Stimulated activated CD8-positive, alpha-beta memory T cell treated with anti-CD3 and anti-CD28 coated beads, Interleukin-7, amount 100 ng/mL, for 48 hours (primary cell): ENCODE results near the gene CES2.
A peak's percentile ranks its signal among the peaks of the same experiment; 100 is the strongest.
"Not testable (repeated sequence)": the region's sequence is repeated elsewhere in the genome, so short reads cannot be mapped to it uniquely, and the experiment has no call there.

Source experiments
- DNase-seq, 2 donors: peaks; one replicate each; pipeline ENCODE4 v3.0.0-alpha.2; 2020; ENCODE audit warnings: low read depth in 1 of 2; ENCODE audit errors: extremely low read depth in 1 of 2

CES2 gene

DNA sequence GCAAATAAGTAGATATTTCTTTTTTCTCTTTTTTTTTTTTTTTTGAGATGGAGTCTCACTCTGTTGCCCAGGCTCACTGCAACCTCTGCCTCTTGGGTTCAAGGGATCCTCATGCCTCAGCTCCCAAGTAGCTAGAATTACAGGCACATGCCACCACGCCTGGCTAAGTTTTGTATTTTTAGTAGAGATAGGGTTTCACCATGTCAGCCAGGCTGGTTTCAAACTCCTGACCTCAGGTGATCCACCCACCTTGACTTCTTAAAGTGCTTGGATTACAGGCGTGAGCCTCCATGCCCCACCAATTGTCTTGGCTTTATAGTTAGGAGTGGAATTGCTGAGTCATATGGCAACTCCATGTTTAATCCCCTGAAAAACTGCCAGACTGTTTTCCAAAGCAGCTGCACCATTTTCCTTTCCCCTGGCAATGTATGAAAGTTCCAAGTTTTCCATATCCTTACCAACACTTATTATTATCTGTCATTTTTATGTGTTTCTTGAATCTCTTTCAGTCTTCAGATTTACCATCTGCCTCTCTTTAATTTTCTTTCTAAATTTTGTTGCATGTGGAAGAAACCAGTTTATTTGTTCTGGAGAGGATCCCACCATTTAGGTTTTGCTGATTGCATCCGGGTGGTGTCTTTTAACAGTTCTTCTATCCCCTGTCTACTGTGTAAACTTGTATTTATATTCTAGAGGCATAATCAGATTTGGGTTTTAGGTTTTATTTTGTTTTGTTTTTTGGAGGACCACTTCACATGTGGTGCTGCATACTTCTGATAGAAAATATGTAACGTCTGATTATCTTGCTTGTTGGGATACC, 15.9 kb downstream of the CES2 start:
- DNase-seq, result no peak

DNA sequence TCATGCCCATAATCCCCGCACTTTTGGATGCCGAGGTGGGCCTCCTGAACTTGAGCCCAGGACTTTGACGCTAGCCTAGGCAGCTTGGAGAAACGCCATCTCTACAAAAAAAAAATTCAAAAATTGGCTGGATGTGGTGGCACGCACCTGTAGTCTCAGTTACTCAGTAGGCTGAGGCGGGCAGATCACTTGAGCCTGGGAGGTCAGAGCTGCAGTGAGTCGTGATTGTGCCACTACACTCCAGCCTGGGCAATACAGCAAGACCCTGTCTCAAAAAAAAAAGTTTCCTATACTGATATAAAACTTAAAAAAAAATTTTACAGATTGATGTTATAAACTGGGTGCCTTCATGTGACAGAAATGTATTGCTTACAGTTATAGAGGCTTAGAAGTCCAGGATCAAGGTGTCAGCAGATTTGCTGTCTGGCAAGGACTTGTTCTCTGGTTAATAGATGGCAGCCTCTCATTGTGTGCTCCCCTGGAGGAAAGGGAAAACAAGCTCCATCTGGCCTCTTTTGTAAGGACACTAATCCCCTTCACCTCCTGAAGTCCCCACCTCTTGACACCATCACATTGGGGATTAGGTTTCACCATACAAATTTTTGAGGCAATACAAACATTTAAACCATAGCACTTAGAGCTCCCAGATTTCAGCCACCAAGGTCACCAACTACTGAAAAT, 17.3 kb downstream of the CES2 start:
- no peak for DNase-seq

DNA sequence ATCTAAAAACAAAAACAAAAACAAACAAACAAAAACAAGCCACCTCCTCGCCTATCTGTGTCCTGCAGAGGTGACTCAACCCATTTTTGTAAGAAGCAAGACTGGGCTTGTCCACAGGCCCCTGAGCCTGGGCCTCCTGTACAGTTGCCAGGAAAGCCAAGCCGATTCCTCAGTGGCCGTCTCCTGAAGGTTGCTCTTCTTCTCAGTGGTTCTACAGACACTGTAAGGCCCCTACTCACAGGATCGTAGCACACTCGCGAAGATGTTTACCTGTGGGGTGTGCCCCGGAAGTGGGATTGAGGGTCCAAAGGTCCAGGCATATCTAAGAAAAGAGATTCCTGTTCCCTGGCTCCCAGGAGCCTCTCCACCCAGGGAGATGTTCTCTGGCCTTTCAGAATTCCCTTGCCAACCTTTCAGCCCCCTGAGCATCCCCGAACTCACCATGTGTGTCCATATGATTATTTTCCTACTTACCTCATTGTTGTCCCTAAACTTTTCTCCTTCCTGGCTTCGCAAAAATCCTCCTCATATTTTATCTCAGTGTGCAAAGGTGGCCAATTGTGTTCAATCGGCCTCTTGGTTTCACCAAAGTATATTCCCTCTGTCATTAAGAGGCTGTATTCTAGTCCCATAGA, 18.3 kb downstream of the CES2 start:
- DNase-seq, result no peak

DNA sequence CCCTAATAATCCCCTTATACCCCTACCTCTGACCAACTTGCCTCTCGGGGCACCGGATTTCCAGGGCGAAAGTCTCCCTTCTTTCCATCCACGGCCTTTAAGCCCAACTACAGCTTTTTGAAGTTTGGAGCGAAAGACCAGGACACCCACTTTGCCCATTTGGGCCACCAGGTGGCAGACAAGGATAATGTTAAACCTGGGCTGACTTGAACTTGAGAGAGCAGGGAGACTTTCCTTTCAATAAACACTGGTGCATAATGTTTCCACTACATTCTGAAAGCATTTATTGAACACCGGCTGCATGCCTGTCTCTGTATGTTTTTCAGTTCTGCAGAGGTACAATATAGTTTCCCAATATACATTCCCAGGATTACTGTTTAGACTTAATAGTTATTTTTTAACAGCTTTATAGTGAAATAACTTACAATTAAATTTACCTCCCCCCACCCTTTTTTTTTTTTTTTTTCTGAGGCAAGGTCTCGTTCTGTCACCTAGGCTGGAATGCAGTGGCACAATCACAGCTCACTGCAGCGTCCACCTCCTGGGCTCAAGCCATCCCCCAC, 18.9 kb downstream of the CES2 start:
- DNase-seq, result peak in 1 of 2 donors; percentile 55

DNA sequence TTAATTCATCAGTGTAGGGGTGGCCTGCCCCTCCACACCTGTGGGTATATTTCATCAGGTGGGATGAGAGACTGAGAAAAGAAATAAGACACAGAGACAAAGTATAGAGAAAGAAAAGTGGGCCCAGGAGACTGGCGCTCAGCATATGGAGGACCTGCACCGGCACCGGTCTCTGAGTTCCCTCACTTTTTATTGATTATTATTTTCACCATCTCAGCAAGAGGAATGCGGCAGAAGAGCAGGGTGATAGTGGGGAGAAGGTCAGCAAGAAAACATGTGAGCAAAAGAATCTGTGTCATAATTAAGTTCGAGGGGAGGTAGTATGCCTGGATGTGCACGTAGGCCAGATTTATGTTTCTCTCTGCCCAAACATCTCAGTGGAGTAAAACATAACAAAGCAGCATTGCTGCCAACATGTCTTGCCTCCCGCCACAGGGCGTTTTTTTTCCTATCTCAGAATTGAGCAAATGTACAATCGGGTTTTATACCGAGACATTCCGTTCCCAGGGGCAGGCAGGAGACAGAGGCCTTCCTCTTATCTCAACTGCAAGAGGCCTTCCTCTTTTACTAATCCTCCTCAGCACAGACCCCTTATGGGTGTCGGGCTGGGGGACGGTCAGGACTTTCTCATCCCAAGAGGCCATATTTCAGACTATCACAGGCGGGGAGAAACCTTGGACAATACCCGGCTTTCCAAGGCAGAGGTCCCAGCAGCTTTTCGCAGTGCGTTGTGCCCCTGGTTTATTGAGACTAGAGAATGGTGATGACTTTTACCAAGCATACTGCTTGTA, 20.2 kb downstream of the CES2 start:
- DNase-seq, result not testable (repeated sequence)

DNA sequence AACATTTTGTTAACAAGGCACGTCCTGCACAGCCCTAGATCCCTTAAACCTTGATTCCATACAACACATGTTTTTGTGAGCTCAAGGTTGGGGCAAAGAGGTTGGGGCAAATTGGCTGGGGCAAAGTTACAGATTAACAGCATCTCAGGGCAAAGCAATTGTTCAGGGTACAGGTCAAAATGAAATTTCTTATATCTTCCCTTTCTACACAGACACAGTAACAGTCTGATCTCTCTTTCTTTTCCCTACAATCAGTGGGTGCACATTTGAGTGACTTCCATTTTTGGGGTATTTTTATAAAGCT, 20.8 kb downstream of the CES2 start:
- not testable (repeated sequence) for DNase-seq

DNA sequence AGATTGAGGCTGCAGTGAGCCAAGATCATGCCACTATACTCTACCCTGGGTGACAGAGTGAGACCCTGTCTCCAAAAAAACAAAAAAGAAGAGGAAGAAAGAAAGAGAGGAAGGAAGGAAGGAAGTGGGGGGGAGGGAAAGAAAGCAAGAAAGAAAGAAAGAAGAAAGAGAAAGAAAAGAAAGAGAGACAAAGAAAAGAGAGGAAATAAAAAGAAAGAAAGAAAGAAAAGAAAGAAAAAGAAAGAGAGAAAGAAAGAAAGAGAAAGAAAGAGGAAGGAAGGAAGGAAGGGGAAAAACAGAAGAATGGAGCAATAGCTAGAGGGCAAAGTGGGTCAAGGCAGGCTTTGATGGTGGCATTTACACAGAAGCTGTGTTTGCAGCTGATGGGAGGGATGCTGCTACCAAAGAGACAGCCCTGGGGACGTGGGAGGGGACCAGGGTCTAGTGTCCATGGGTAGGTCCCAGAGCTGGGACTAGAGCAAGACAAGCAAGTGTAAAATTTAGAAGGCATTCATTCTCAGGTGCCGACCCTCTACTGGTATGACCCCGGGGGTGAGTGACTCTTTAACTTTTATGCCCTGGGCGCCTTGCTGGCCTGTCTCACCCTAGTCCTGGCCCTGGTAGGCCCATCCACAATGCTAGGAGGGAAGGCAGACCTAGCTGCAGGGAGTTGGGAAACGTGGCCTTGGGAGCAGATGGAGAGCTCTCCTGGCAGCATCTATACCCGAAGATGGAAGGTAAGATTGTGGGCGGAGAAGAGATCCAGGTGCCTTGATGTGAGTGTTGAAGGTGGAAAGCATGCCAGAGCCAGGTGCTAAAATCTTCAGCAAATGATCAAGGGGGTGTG, 23.8 kb downstream of the CES2 start:
- DNase-seq, result no peak

DNA sequence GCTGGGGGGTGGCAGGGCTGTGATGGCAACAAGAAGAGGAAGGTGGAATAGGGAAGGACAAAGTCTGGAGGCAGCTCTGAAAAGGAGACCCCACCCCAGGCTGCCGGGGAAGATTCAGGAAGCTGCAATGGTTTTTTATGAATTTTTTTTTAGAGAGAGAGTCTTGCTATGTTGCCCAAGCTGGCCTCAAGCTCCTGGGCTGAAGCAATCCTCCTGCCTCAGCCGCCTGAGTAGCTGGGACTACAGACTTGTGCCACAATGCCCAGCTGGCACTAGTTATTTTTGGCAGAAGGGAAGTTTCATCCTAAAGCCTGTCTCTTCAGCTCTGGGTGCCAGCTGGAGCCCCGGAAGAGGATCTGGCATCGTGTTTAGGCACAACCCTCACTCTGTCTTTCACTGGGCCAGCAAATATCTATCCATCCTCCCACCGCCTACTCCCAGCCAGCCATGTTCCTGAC, 24.4 kb downstream of the CES2 start:
- DNase-seq, result no peak

DNA sequence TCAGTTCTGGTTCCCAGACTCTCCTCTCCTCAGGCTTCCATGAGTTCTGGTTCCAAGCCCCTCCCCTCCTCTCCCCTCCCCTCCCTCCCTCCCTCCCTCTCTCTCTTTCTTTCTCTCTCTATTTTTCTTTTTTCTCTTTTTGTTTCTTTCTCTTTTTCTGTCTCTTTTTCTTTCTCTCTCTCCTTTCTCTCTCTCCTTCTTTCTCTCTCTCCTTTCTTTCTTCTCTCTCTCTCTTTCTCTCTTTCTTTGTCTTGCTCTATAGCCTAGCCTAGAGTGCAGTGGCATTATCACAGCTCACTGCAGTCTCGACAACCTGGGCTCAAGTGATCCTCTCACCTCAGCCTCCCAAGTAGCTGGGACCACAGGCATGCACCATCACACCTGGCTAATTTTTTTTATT, 25.0 kb downstream of the CES2 start:
- DNase-seq, result no peak

DNA sequence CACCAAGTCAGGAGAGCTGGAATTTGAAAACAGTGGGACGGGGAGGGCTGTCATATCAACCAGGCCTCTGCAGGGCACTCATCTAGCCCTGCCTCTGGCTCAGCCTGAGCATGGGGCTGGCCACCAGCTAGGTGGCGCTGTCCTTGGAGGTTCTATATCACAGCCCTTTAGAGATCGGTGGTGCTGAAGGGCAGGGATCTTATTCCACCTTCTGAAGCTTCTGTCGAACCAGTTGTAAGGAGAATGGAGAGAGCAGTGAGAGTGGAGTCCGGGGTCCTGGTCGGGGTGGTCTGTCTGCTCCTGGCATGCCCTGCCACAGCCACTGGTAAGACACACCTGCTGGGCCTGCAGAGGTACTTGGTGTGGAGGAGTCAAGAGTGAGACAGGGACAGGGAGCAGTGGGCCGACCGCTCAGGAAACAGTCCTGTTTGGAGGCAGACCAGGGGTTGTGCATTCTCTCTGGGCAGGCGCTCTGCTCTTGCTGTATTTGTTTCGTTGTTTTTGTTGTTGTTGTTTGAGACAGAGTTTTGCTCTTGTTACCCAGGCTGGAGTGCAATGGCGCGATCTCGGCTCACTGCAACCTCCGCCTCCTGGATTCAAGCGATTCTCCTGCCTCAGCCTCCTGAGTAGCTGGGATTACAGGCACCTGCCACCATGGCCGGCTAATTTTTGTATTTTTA, 25.9 kb downstream of the CES2 start, which contains the start of gene CES3:
Gene CES3, plus strand, starts transcription at position 202 of the 680 bp plus-strand sequence. Its CDS starts 42 bp downstream, at position 244.
- DNase-seq, result peak in 1 of 2 donors; percentile 61

DNA sequence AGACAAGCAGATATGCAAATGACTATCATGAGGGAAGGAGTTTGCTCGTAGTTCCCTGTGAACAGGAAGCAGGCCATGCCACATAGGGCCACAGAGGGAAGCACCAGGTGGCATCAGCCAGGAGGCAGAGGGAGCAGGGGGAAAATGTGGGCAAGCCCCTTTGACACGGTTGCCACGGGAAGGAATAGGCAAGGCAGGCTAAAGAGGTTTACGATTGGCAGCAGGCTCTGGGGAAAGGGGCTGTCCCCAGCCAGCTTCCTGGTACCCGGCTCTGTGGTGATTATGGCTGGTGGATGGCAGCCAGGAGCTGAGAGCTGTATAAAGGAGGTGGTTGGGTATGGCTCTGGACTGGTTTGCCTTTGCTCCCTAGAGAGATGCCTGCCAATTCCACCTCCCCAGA, 26.6 kb downstream of the CES2 start:
- no peak for DNase-seq

DNA sequence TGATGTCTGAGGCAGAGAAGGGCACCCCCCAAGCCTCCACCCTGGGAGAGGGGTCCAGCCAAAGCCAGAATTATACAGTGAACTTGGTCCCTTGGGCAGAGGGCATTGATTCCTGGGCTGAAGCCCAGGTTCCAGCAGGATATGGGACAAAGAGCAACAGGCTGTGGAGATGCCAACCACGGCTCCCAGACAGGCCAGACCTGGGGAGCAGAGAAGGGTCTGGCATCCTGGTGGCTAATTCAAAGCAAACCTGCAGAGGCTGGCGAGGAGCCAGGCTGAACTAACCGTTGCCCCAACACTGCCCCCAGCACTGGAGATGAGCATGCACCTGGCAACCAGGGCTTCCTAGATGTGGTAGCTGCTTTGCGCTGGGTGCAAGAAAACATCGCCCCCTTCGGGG, 28.7 kb downstream of the CES2 start:
- DNase-seq, result no peak

DNA sequence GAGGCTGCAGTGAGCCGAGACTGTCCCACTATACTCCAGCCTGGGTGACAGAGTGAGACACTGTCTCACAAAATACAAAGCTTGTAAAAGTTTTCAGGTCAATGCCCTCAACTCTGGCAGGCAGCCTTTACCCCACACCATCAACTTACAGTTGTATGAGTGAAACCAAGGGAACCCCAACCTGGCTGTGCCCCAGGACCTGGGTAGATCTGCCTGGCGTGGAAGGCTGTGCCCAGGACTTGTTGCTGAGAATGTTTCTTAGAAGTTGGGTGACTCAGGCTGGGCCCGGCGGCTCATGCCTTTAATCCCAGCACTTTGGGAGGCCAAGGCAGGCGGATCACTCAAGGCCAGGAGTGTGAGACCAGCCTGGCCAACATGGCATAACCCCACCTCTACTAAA, 33.5 kb downstream of the CES2 start:
- no peak for DNase-seq

DNA sequence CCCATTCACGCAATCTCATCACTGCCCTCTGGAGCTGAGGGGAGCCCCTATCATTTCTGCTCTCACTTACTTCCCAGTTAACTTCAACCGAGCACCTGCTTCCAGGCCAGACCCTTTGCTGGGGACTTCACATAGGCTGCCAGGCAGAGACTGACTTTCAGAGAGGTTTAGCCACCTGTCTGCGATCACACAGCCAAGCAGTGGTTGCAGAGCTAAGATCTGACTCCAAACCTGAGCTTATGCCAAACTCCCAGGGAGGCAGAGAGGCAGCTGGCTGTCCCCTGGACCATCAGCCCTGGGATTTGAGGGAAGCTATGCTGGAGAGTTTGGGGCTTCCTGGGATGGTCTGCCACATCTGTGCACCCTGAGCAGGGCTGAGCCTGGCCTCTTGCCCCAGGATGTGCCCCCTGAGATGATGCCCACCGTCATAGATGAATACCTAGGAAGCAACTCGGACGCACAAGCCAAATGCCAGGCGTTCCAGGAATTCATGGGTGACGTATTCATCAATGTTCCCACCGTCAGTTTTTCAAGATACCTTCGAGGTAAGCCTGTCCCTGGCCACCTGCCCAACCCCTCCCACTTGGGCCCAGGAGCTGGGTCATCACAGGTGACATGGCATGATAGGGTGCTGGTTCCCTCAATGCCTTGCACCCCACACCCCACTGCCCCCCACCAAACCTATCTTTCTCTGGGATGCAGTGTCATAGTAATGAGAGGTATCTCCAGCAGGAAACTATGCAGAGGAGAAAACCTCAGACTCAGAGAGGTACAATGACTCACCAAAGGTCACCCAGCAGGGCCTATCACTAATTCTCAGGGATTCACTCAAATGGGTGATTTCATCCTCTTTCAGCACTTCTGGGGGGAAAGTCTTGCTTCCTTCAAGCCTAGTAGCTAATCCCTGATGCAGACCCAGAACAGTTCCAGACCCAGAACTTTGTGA, 35.7 kb downstream of the CES2 start:
- no peak for DNase-seq

DNA sequence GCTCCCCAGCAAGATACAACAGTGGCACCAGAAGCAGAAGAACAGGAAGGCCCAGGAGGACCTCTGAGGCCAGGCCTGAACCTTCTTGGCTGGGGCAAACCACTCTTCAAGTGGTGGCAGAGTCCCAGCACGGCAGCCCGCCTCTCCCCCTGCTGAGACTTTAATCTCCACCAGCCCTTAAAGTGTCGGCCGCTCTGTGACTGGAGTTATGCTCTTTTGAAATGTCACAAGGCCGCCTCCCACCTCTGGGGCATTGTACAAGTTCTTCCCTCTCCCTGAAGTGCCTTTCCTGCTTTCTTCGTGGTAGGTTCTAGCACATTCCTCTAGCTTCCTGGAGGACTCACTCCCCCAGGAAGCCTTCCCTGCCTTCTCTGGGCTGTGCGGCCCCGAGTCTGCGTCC, 37.7 kb downstream of the CES2 start:
- no peak for DNase-seq

DNA sequence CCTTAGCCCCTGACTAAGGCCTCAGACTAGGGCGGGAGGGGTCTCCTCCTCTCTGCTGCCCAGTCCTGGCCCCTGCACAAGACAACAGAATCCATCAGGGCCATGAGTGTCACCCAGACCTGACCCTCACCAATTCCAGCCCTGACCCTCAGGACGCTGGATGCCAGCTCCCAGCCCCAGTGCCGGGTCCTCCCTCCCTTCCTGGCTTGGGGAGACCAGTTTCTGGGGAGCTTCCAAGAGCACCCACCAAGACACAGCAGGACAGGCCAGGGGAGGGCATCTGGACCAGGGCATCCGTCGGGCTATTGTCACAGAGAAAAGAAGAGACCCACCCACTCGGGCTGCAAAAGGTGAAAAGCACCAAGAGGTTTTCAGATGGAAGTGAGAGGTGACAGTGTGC, 38.4 kb downstream of the CES2 start:
- no peak for DNase-seq

DNA sequence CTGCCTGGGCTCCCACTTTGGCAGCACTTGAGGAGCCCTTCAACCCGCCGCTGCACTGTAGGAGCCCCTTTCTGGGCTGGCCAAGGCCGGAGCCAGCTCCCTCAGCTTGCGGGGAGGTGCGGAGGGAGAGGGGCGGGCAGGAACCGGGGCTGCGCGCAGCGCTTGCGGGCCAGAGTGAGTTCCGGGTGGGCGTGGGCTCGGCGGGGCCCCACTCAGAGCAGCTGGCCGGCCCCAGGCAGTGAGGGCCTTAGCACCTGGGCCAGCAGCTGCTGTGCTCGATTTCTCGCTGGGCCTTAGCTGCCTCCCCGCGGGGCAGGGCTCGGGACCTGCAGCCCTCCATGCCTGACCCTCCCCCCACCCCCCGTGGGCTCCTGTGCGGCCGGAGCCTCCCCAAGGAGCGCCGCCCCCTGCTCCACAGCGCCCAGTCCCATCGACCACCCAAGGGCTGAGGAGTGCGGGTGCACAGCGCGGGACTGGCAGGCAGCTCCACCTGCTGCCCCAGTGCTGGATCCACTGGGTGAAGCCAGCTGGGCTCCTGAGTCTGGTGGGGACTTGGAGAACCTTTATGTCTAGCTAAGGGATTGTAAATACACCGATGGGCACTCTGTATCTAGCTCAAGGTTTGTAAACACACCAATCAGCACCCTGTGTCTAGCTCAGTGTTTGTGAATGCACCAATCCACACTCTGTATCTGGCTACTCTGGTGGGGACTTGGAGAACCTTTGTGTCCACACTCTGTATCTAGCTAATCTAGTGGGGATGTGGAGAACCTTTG, 39.0 kb downstream of the CES2 start:
- DNase-seq, result not testable (repeated sequence)

DNA sequence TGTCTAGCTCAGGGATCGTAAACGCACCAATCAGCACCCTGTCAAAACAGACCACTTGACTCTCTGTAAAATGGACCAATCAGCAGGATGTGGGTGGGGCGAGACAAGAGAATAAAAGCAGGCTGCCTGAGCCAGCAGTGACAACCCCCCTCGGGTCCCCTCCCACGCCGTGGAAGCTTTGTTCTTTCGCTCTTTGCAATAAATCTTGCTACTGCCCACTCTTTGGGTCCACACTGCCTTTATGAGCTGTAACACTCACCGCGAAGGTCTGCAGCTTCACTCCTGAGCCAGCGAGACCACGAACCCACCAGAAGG, 39.6 kb downstream of the CES2 start:
- peak in 1 of 2 donors; percentile 74 for DNase-seq
